ENCODE results near the gene C19orf38. TPM values are rescaled to one million over a fixed set of nuclear protein-coding genes. Genes with fewer than 3 reads are reported as not detected.
A peak's percentile ranks its signal among the peaks of the same experiment; 100 is the strongest.

C19orf38 gene
- polyA plus RNA-seq, 1 experiment = 0.45 TPM

DNA sequence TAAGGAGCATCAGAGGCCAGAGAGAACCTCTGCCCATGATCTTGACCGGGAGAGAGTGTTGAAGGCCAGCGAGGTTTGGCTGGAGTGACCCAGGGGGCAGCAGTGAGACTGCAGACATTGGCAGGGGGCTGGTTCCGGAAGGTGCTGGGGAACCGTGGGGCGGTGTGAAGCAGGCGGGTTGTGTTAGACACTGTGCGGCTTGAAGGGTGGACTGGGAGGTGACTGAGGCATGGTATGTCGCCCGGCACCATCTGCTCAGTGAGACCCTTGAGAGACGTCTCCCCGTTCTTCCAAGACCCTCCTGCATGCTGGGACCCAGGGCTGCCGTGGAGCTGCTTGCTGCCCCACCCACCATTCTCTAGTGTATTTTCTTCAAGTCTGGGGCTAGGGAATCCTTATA is 47.7 kb downstream of the C19orf38 start:
- POLR2A ChIA-PET = interaction anchor here (0.6 kb wide), 1 partner anchor 420 kb away, joined by 3 read pairs; no protein-coding TSS in a partner anchor
- DNase-seq (ENCODE audit: low read depth, low spot score) = no peak
- CTCF ChIA-PET = no interaction called here
- no peaks in the 10 kb centered on the region for H3K9me3 ChIP-seq (ENCODE audit: control insufficient read depth, insufficient read depth, low read length)
- no peaks in the 10 kb centered on the region for H3K27me3 ChIP-seq (ENCODE audit: control insufficient read depth, insufficient read depth, low read length)
- H3K27ac ChIP-seq (ENCODE audit: low read depth, low read length) = no peak overlapping the region
- no peak overlapping the region for H3K4me3 ChIP-seq (ENCODE audit: low read depth, low read length)
- TF ChIP-seq CTCF (IDR thresholded peaks at IDR 0.05; ENCODE audit: low read depth, low read length) = no peak

DNA sequence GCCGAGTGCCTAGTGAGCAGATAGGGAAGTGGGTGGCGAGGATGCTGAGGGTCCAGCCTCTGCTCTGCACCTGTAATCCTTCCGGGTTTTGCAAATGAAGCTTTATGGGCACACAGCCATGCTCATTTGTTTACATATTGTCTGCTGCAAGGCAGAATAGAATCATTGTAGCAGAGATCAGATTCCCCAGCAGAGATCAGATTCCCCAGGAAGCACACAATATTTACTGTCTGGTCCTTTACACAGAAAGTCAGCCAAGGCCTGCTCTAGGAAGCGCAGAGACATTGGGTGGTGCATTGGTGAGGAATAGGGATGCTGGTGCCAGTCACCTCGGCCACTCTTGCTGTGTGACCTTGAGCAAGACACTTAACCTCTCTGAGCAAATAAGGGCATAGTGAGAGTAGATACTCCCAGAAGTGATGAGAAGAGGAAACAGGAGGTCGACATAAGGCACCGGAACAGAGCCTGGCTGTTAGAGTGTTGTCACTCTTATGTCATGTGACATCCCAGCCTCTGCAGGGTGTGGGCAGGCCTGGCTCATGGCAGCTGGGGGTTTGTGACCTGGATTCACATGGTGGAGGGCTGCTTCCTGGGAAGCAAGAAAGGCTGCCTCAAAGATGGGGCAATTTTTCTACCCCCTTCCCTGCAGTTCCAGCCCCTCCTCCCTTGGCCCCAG is 48.8 kb downstream of the C19orf38 start:
- peak; percentile 34 for DNase-seq (ENCODE audit: low read depth, low spot score)
- ChIA-PET CTCF (interaction anchor here (0.5 kb wide), 1 partner anchor 11 kb away, joined by 4 read pairs; no protein-coding TSS in a partner anchor), POLR2A (interaction anchor here (0.6 kb wide), 1 partner anchor 53 kb away, joined by 3 read pairs; no protein-coding TSS in a partner anchor)
- H3K9me3 ChIP-seq (ENCODE audit: control insufficient read depth, insufficient read depth, low read length) = no peaks in the 10 kb centered on the region
- H3K27ac ChIP-seq (ENCODE audit: low read depth, low read length) = peak overlapping the region; percentile 52
- H3K27me3 ChIP-seq (ENCODE audit: control insufficient read depth, insufficient read depth, low read length) = no peaks in the 10 kb centered on the region
- no peak overlapping the region for H3K4me3 ChIP-seq (ENCODE audit: low read depth, low read length)
- no peak for TF ChIP-seq CTCF (IDR thresholded peaks at IDR 0.05; ENCODE audit: low read depth, low read length)

GRCh38 chr19:10898633-10899032 is 50.4 kb downstream of the C19orf38 start:
- Histone ChIP-seq H3K4me3 (ENCODE audit: low read depth, low read length) (no peak overlapping the region), H3K27ac (ENCODE audit: low read depth, low read length) (no peak overlapping the region), H3K27me3 (ENCODE audit: control insufficient read depth, insufficient read depth, low read length) (no peaks in the 10 kb centered on the region), H3K9me3 (ENCODE audit: control insufficient read depth, insufficient read depth, low read length) (no peaks in the 10 kb centered on the region)
- TF ChIP-seq CTCF (IDR thresholded peaks at IDR 0.05; ENCODE audit: low read depth, low read length) = no peak
- DNase-seq (ENCODE audit: low read depth, low spot score) = no peak
- CTCF ChIA-PET = interaction anchor here (0.6 to 1.4 kb wide), 2 partner anchors 38 to 107 kb away, joined by 4 to 5 read pairs; no protein-coding TSS in a partner anchor
- POLR2A ChIA-PET = interaction anchor here (0.9 kb wide), 1 partner anchor 10 kb away, joined by 4 read pairs; no protein-coding TSS in a partner anchor

- ChIA-PET CTCF (interaction anchor here (0.6 to 1.4 kb wide), 2 partner anchors 38 to 107 kb away, joined by 4 to 5 read pairs; no protein-coding TSS in a partner anchor), POLR2A (no interaction called here)
- DNase-seq (ENCODE audit: low read depth, low spot score) = no peak
Measured at GRCh38 chr19:10899151-10899653, 51.0 kb downstream of the C19orf38 start.

More at GRCh38 chr19:10899151-10899653, 51.0 kb downstream of the C19orf38 start:
- H3K4me3 ChIP-seq (ENCODE audit: low read depth, low read length) = no peak overlapping the region
- H3K27me3 ChIP-seq (ENCODE audit: control insufficient read depth, insufficient read depth, low read length) = no peaks in the 10 kb centered on the region
- H3K27ac ChIP-seq (ENCODE audit: low read depth, low read length) = no peak overlapping the region
- no peak for TF ChIP-seq CTCF (IDR thresholded peaks at IDR 0.05; ENCODE audit: low read depth, low read length)
- no peaks in the 10 kb centered on the region for H3K9me3 ChIP-seq (ENCODE audit: control insufficient read depth, insufficient read depth, low read length)
